Subcutaneous adipose tissue (tissue), 4 donors: ENCODE data around the gene CCL25. TPM values are rescaled to one million over a fixed set of nuclear protein-coding genes. Genes with fewer than 3 reads are reported as not detected.

Source experiments
- CTCF ChIP-seq: fragments of 450-650 bp; IDR thresholded peaks from one replicate; pipeline ENCODE4 v1.5.1; 2016; ENCODE audit warnings: low read depth, mild to moderate bottlenecking, control low read depth, antibody characterized with exemption, moderate library complexity
- total RNA-seq, 4 donors: library from RNA; depleted of rRNA; stranded (reverse); fragments of >200 nt; gene quantifications; one replicate each; pipeline ENCODE4 v1.1.0, GENCODE V29; 2016

The CCL25 gene
- total RNA-seq, 4 donors from 2014 or later, result not detected

DNA sequence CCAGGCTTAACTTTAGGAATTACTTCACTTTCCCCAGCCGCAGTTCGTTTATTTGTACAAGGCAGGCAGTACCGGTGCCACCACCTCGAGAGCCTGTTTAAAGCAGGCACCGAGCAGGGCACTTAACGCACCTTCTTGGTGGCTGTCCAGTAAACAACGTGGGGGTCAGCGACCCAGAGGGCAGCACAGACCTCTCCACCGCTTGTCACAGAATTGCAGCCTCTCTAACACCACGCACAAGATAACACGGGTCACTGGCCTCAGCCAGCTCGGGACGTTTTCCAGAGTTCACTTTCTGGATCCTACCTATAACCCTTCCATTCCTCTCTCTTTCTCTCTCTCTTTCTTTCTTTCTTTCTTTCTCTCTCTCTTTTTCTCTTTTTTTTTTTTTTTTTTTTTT is 30.3 kb upstream of the CCL25 start:
- no peak for TF ChIP-seq CTCF

DNA sequence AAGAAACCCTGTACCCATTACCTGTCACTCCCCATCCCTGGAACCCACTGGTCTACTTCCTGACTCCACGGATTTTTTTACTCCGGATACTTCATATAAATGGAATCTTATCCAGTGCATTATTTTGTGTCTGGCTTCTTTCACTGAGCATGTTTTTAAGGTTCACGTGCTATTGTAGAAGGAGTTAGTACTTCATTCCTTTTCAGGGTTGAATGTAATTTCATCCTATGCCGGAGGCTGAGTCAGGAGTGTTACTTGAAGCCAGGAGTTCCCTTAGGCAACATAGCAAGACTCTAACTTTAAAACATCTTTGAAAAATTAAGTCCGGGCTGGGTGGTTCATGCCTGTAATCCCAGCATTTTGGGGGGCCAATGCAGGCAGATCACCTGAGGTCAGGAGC is 29.2 kb upstream of the CCL25 start:
- no peak for TF ChIP-seq CTCF

GRCh38 chr19:8025316-8025715 is 27.2 kb upstream of the CCL25 start:
- no peak for TF ChIP-seq CTCF

GRCh38 chr19:8028951-8029491 is 23.5 kb upstream of the CCL25 start:
- TF ChIP-seq CTCF, result no peak

DNA sequence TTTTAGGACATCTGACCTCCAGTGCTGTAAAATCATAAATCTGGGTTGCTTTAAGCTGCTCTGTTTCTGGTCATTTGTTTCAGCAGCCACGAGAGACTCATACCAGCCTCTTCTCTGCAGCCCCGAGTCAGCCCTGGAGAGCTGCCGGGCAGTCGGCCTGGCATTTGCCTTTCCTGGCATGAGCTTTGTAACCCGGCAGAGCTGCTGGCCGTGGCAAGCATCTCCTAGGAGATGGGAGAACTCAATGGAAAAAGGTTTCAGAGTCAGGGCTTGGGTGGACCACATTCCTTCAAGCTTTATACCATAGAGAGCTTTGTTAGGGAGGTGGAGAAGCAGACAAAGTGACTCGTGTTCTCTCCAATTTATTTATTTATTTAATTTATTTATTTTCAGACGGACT is 21.6 kb upstream of the CCL25 start:
- no peak for TF ChIP-seq CTCF

DNA sequence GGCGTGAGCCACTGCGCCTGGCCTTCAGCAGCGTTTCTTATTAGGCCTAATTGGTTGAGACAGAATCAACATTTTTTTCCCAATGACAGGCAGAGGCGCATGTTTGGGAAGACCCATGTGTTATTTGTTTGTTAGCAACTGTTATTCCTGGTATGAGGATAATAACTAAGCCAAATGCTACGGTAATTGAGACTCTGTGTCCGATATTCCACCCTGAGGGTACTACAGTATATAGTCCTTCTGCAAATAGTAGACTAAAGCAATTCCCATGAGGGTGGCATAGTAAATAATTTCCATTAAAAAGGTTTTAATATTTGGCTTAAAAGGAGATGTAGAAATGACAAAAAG is 18.4 kb upstream of the CCL25 start:
- no peak for TF ChIP-seq CTCF

DNA sequence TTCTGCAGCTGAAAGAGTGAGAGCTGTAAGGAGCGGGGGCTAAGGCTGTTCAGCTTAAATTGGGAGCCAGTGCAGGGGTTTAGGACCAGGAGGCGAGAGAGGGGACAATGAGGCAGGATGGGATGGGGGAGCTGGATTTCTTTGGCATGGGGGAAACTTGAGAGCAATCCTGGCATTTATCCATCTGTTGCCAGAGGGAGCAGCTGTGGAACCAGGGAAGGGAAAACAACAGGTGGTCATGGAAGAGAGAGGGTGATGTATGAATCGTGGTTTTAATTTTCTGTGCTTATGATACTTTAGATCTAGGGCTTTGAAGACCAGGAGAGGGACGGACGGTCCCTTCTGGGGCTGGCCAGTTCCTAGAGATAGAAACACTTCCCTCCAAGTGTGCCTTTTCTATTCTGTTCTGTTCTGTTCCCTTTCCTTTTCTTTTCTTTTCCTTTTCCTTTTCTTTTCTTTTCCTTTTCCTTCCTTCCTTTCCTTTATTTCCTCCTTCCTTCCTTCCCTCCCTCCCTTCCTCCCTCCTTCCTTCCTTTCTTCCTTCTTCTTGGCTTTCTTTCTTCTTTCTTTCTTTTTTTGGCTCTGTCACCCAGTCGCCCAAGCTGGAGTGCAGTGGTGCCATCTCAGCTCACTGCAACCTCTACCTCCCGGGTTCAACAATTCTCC is 16.0 kb upstream of the CCL25 start:
- no peak for TF ChIP-seq CTCF
